GM12878 (cell line): ENCODE data around the gene GANAB. TPM values are rescaled to one million over a fixed set of nuclear protein-coding genes. Genes with fewer than 3 reads are reported as not detected.
A peak's percentile ranks its signal among the peaks of the same experiment; 100 is the strongest.

ENCODE experiments used
- CEBPB ChIP-seq, 2 experiments: fragments of 150-350 bp in 1 of 2; IDR thresholded peaks; 2 replicates each; pipeline ENCODE4 v1.6.1; 2012 to 2014; ENCODE audit warnings: low read depth in 2 of 2, low read length in 2 of 2, borderline replicate concordance in 1 of 2, inconsistent platforms in 1 of 2
- CREM ChIP-seq: IDR thresholded peaks from 2 replicates; pipeline ENCODE4 v1.6.1; 2014; ENCODE audit warnings: antibody characterized with exemption, low read depth
- GABPA ChIP-seq: IDR thresholded peaks from 2 replicates; pipeline ENCODE4 v1.6.1; 2014; ENCODE audit warnings: antibody characterized with exemption, low read depth, mild to moderate bottlenecking, inconsistent platforms
- IKZF1 ChIP-seq: fragments of 450-650 bp; conservative IDR thresholded peaks from 2 replicates; pipeline ENCODE4 v1.6.1; 2017; ENCODE audit warnings: antibody characterized with exemption, mild to moderate bottlenecking
- LARP7 ChIP-seq: fragments of 450-650 bp; IDR thresholded peaks from 2 replicates; pipeline ENCODE4 v1.6.1; 2017; ENCODE audit warnings: mild to moderate bottlenecking
- MTA3 ChIP-seq: IDR thresholded peaks from 2 replicates; pipeline ENCODE4 v1.6.1; 2012; ENCODE audit warnings: low read length, inconsistent platforms, borderline replicate concordance
- ZSCAN29 ChIP-seq: fragments of 450-650 bp; IDR thresholded peaks from 2 replicates; pipeline ENCODE4 v1.6.1; 2017; ENCODE audit warnings: mild to moderate bottlenecking, moderate library complexity
- polyA plus RNA-seq, 11 experiments: library from polyadenylated mRNA; depleted of rRNA in 4 of 11; unstranded in 6 of 11; stranded (reverse) in 5 of 11; fragments of >200 nt; fragmentation: Nextera tagmentation in 4 of 11; fragmentation: Illumina TruSeq in 1 of 11; extraction: Ambion mirVana in 4 of 11; extraction: Trizol in 1 of 11; gene quantifications; 1 replicate in 1 of 11; 2 replicates in 10 of 11; pipeline versions ENCODE4 v1.2.1 to v1.2.3, GENCODE V29; 2011 to 2016; ENCODE audit warnings: inconsistent platforms in 2 of 11, missing spikeins in 2 of 11, low read depth in 1 of 11
- total RNA-seq, 4 experiments: library from RNA; depleted of rRNA in 3 of 4; stranded (reverse); fragments of >200 nt in 3 of 4; fragmentation: Illumina TruSeq in 1 of 4; extraction: Trizol in 1 of 4; gene quantifications; 2 replicates each; pipeline versions ENCODE4 v1.2.1 to v1.2.3, GENCODE V29; 2013 to 2021
- TF ChIP-seq, protein P1 (sequence below): fragments of 450-650 bp; IDR thresholded peaks from 2 replicates; pipeline ENCODE4 v1.6.1; 2017; ENCODE audit warnings: mild to moderate bottlenecking, moderate library complexity
- TF ChIP-seq, protein P2 (sequence below): fragments of 450-650 bp; IDR thresholded peaks from 2 replicates; pipeline ENCODE4 v1.6.1; 2017; ENCODE audit warnings: low read depth, mild to moderate bottlenecking, moderate library complexity
- TF ChIP-seq, protein P3 (sequence below): fragments of 450-650 bp; IDR thresholded peaks from 2 replicates; pipeline ENCODE4 v1.6.1; 2016; ENCODE audit warnings: mild to moderate bottlenecking

Gene GANAB
- total and polyA plus RNA-seq, 10 of the 15 experiments (the other 5 are each of a cell fraction or from before 2014, with no cell fraction given), result 4.5 to 175 (median 102) TPM

DNA sequence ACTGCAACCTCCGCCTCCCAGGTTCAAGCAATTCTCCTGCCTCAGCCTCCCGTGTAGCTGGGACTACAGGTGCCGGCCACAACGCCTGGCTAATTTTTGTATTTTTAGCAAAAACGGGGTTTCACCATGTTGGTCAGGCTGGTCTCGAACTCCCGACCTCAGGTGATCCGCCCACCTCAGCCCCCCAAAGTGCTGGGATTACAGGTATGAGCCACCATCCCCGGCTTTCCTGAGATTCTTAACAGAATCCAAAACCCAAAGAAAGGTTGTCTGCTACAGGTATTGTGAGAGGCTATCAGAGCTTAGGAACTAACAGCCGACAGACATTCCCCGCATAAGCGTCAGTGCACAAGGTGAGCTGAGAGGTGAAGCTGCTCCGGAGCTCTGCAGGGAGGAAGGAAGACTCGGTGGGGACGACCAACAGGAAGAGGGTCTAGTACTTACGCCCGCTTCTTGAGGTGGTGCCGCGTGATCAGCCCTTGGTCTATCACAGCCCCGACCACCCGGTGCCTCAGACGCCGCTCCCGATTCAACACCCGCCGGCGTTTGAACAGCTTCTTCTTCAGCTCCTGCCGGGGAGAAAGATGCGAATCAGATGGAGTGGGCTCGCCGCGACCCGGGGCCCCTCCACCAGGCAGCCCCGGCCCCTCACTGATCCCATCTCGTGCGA is 18.1 kb upstream of the GANAB start (continued):
- TF ChIP-seq, protein P1, sequence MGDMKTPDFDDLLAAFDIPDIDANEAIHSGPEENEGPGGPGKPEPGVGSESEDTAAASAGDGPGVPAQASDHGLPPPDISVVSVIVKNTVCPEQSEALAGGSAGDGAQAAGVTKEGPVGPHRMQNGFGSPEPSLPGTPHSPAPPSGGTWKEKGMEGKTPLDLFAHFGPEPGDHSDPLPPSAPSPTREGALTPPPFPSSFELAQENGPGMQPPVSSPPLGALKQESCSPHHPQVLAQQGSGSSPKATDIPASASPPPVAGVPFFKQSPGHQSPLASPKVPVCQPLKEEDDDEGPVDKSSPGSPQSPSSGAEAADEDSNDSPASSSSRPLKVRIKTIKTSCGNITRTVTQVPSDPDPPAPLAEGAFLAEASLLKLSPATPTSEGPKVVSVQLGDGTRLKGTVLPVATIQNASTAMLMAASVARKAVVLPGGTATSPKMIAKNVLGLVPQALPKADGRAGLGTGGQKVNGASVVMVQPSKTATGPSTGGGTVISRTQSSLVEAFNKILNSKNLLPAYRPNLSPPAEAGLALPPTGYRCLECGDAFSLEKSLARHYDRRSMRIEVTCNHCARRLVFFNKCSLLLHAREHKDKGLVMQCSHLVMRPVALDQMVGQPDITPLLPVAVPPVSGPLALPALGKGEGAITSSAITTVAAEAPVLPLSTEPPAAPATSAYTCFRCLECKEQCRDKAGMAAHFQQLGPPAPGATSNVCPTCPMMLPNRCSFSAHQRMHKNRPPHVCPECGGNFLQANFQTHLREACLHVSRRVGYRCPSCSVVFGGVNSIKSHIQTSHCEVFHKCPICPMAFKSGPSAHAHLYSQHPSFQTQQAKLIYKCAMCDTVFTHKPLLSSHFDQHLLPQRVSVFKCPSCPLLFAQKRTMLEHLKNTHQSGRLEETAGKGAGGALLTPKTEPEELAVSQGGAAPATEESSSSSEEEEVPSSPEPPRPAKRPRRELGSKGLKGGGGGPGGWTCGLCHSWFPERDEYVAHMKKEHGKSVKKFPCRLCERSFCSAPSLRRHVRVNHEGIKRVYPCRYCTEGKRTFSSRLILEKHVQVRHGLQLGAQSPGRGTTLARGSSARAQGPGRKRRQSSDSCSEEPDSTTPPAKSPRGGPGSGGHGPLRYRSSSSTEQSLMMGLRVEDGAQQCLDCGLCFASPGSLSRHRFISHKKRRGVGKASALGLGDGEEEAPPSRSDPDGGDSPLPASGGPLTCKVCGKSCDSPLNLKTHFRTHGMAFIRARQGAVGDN, result no peak
- TF ChIP-seq LARP7, result 0 out of 2 replicates have a peak, but pooled peaks have one; percentile 49
- TF ChIP-seq CREM, result no peak
- no peak for TF ChIP-seq GABPA
- peak; percentile 82 for TF ChIP-seq ZSCAN29
- 0 out of 2 replicates have a peak, but pooled peaks have one; percentile 22 for TF ChIP-seq IKZF1
- TF ChIP-seq, protein P2, sequence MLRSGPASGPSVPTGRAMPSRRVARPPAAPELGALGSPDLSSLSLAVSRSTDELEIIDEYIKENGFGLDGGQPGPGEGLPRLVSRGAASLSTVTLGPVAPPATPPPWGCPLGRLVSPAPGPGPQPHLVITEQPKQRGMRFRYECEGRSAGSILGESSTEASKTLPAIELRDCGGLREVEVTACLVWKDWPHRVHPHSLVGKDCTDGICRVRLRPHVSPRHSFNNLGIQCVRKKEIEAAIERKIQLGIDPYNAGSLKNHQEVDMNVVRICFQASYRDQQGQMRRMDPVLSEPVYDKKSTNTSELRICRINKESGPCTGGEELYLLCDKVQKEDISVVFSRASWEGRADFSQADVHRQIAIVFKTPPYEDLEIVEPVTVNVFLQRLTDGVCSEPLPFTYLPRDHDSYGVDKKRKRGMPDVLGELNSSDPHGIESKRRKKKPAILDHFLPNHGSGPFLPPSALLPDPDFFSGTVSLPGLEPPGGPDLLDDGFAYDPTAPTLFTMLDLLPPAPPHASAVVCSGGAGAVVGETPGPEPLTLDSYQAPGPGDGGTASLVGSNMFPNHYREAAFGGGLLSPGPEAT, result peak; percentile 69
- no peak for TF ChIP-seq CEBPB (IDR thresholded peaks at IDR 0.05; ENCODE audit: borderline replicate concordance in 1 of 2, low read depth in 2 of 2, low read length in 2 of 2)
- no peak for TF ChIP-seq MTA3
- TF ChIP-seq, protein P3, sequence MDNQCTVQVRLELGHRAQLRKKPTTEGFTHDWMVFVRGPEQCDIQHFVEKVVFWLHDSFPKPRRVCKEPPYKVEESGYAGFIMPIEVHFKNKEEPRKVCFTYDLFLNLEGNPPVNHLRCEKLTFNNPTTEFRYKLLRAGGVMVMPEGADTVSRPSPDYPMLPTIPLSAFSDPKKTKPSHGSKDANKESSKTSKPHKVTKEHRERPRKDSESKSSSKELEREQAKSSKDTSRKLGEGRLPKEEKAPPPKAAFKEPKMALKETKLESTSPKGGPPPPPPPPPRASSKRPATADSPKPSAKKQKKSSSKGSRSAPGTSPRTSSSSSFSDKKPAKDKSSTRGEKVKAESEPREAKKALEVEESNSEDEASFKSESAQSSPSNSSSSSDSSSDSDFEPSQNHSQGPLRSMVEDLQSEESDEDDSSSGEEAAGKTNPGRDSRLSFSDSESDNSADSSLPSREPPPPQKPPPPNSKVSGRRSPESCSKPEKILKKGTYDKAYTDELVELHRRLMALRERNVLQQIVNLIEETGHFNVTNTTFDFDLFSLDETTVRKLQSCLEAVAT, result 0 out of 2 replicates have a peak, but pooled peaks have one; percentile 23
- TF ChIP-seq, all 136 proteins: peak for 6
